Keratinocyte (primary cell): ENCODE measurements around the gene RPP21. TPM values are rescaled to one million over a fixed set of nuclear protein-coding genes. Genes with fewer than 3 reads are reported as not detected.

Experiments
- DNase-seq: peaks from one replicate; pipeline ENCODE4 v3.0.0-alpha.2; 2011; ENCODE audit warnings: low read depth, missing footprints, low spot score
- FAIRE-seq: peaks from 2 replicates; lab custom pipeline; 2011; peaks lifted over from hg19 to GRCh38; lab: Jason Lieb, UNC
- H2AFZ ChIP-seq: 2 replicates; pipeline ENCODE4 v1.6.0; 2012; ENCODE audit warnings: low read length, control low read depth, inconsistent platforms; ENCODE audit not compliant: control insufficient read depth
- H3K27ac ChIP-seq: 2 replicates; pipeline ENCODE4 v1.5.1; 2011; ENCODE audit warnings: low read length; ENCODE audit not compliant: control insufficient read depth, insufficient read depth
- H3K27me3 ChIP-seq: 3 replicates; pipeline ENCODE4 v1.6.0; 2011; ENCODE audit warnings: low read length; ENCODE audit not compliant: control insufficient read depth, insufficient read depth; ENCODE audit errors: extremely low read depth
- H3K36me3 ChIP-seq, 2 experiments: 2 replicates in 1 of 2; 3 replicates in 1 of 2; pipeline ENCODE4 v1.5.1; 2011; ENCODE audit warnings: low read length in 2 of 2, mild to moderate bottlenecking in 1 of 2; ENCODE audit not compliant: control insufficient read depth in 2 of 2, insufficient read depth in 2 of 2; ENCODE audit errors: extremely low read depth in 1 of 2
- H3K4me1 ChIP-seq: 3 replicates; pipeline ENCODE4 v1.5.1; 2011; ENCODE audit warnings: low read length; ENCODE audit not compliant: control insufficient read depth, insufficient read depth; ENCODE audit errors: extremely low read depth
- H3K4me2 ChIP-seq: 3 replicates; pipeline ENCODE4 v1.6.0; 2011; ENCODE audit warnings: low read depth, low read length; ENCODE audit not compliant: control insufficient read depth, insufficient read depth; ENCODE audit errors: extremely low read depth
- H3K4me3 ChIP-seq, 3 experiments: fragments of 200-600 bp in 1 of 3; sonication (generic) in 1 of 3; 2 replicates in 2 of 3; 3 replicates in 1 of 3; pipeline ENCODE4 v1.5.1; 2011 to 2016; ENCODE audit warnings: low read length in 3 of 3, mild to moderate bottlenecking in 3 of 3, control low read depth in 2 of 3, inconsistent platforms in 1 of 3, low read depth in 1 of 3, mixed read lengths in 1 of 3, mixed run types in 1 of 3, moderate library complexity in 1 of 3; ENCODE audit not compliant: control insufficient read depth in 2 of 3, insufficient read depth in 2 of 3; ENCODE audit errors: extremely low read depth in 1 of 3
- H3K79me2 ChIP-seq: 2 replicates; pipeline ENCODE4 v1.6.0; 2012; ENCODE audit warnings: low read length; ENCODE audit not compliant: control insufficient read depth, insufficient read depth
- H3K9ac ChIP-seq: 3 replicates; pipeline ENCODE4 v1.6.0; 2011; ENCODE audit warnings: low read length; ENCODE audit not compliant: control insufficient read depth, insufficient read depth; ENCODE audit errors: extremely low read depth
- H3K9me1 ChIP-seq: 3 replicates; pipeline ENCODE4 v1.6.0; 2011; ENCODE audit warnings: low read length; ENCODE audit not compliant: control insufficient read depth, insufficient read depth; ENCODE audit errors: extremely low read depth
- H3K9me3 ChIP-seq: 2 replicates; pipeline ENCODE4 v1.5.1; 2012; ENCODE audit warnings: low read depth, low read length; ENCODE audit not compliant: control insufficient read depth
- H4K20me1 ChIP-seq: 3 replicates; pipeline ENCODE4 v1.6.0; 2011; ENCODE audit warnings: low read length; ENCODE audit not compliant: control insufficient read depth, insufficient read depth; ENCODE audit errors: extremely low read depth
- CTCF ChIP-seq, 3 experiments: IDR thresholded peaks in 1 of 3; conservative IDR thresholded peaks in 1 of 3; optimal IDR thresholded peaks in 1 of 3; 2 replicates in 2 of 3; 3 replicates in 1 of 3; pipeline versions ENCODE3 to v1.5.1; 2011; ENCODE audit warnings: low read length in 3 of 3, mild to moderate bottlenecking in 3 of 3, moderate library complexity in 2 of 3, control low read depth in 1 of 3, inconsistent platforms in 1 of 3; ENCODE audit not compliant: insufficient read depth in 2 of 3; ENCODE audit errors: extremely low read depth in 1 of 3
- EZH2 ChIP-seq: IDR thresholded peaks from one replicate; pipeline ENCODE4 v1.6.1; 2012; ENCODE audit warnings: inconsistent platforms, mild to moderate bottlenecking, low read length, moderate library complexity
- dilution Hi-C: fragments of 300-500 bp; cut with MboI; formaldehyde crosslinking; loops from one replicate; pipeline ENCODE4 v1.7.0; 2020; ENCODE audit warnings: low sequenced_read_pairs; ENCODE audit not compliant: extremely low pct_ligation_motif_present
- polyA plus RNA-seq, 5 experiments: library from polyadenylated mRNA; depleted of rRNA in 3 of 5; stranded (reverse) in 3 of 5; stranded (forward) in 1 of 5; unstranded in 1 of 5; fragments of >200 nt; gene quantifications; 1 replicate in 1 of 5; 2 replicates in 3 of 5; 3 replicates in 1 of 5; pipeline versions ENCODE4 v1.2.1 to v1.2.3, GENCODE V29; 2011 to 2012; ENCODE audit warnings: missing spikeins in 2 of 5, low read depth in 1 of 5, low replicate concordance in 1 of 5

RPP21 gene
- polyA plus RNA-seq, 1 donor (not counting 4 experiments of a cell fraction or from before 2014, with no cell fraction given) = 25.7 TPM

GRCh38 chr6:30386166-30386565 lies 41.2 kb downstream of the RPP21 start:
- no peaks in the 10 kb centered on the region for H4K20me1 ChIP-seq
- peaks cover 19% of the 10 kb centered on the region for H3K27me3 ChIP-seq
- H3K4me3 ChIP-seq = no peak overlapping the region
- H3K79me2 ChIP-seq = no peaks in the 10 kb centered on the region
- no peaks in the 10 kb centered on the region for H3K4me1 ChIP-seq
- DNase-seq (no peak), FAIRE-seq (no peak)
- H3K4me2 ChIP-seq = no peak overlapping the region
- no peak overlapping the region for H2AFZ ChIP-seq
- H3K9me3 ChIP-seq = no peaks in the 10 kb centered on the region
- no peak overlapping the region for H3K27ac ChIP-seq
- no peaks in the 10 kb centered on the region for H3K9me1 ChIP-seq
- no peaks in the 10 kb centered on the region for H3K36me3 ChIP-seq
- dilution Hi-C loops = no loop called here
- TF ChIP-seq EZH2 (no peak), CTCF (optimal IDR thresholded peaks at IDR 0.05 in 1 of 3, IDR thresholded peaks at IDR 0.05 in 1 of 3, conservative IDR thresholded peaks at IDR 0.05 in 1 of 3; ENCODE audit: extremely low read depth in 1 of 3, insufficient read depth in 2 of 3, low read length in 3 of 3) (no peak)
- no peak overlapping the region for H3K9ac ChIP-seq

- Histone ChIP-seq H3K27ac (no peak overlapping the region), H3K27me3 (peaks cover 34% of the 10 kb centered on the region), H3K79me2 (no peaks in the 10 kb centered on the region), H3K4me2 (no peak overlapping the region), H3K9ac (no peak overlapping the region), H3K9me3 (no peaks in the 10 kb centered on the region), H2AFZ (no peak overlapping the region), H3K4me3 (no peak overlapping the region), H3K36me3 (no peaks in the 10 kb centered on the region), H4K20me1 (no peaks in the 10 kb centered on the region), H3K9me1 (no peaks in the 10 kb centered on the region), H3K4me1 (no peaks in the 10 kb centered on the region)
- no peak for TF ChIP-seq EZH2
- no peak for TF ChIP-seq CTCF (optimal IDR thresholded peaks at IDR 0.05 in 1 of 3, IDR thresholded peaks at IDR 0.05 in 1 of 3, conservative IDR thresholded peaks at IDR 0.05 in 1 of 3; ENCODE audit: extremely low read depth in 1 of 3, insufficient read depth in 2 of 3, low read length in 3 of 3)
- dilution Hi-C loops = no loop called here
- FAIRE-seq (no peak), DNase-seq (no peak)
Observed at GRCh38 chr6:30391240-30391639, 46.3 kb downstream of the RPP21 start.
